Measurements from ENCODE around the gene C16orf78.

Gene C16orf78

DNA sequence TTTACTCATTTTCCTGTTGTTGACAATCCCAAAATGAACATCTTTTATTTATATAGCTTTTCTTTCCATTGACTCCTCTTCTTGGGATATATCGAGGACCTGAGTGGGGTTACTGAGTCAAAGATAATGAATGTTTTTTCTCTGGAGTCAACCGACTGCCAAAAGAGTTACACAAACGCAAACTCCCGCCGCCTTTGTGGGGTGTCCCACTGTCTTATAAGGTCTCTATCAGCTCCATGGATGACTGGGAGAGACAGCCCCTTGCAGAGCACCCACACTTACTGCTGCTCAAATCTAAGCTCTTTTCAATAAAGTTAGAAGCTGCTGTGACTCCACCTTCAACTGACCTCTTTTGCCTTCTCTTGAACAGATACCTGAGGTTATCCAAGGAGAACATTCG is 25.2 kb downstream of the C16orf78 start:
- DNase-seq: no peak

GRCh38 chr16:49399594-49400364 is 26.2 kb downstream of the C16orf78 start:
- no peak for DNase-seq

DNA sequence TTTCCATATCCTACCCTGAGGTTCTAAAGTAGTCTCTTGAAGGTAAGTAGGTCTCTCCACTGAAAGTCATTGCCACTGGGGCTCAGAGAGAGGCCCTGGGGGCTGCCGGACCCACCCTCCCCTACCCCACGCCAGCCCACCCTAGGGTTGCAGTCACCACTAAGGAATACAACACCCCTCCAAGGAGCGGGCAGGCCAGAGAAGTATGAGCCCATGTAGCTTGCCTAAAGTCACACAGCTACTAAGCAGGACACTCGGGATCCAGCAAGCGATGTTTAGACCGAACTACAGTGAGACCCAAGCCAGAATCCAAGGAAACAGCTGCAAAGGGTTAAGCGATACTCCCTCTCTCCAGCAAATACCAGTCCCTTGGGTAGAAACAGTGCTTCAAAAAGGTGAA is 27.0 kb downstream of the C16orf78 start:
- DNase-seq: no peak

DNA sequence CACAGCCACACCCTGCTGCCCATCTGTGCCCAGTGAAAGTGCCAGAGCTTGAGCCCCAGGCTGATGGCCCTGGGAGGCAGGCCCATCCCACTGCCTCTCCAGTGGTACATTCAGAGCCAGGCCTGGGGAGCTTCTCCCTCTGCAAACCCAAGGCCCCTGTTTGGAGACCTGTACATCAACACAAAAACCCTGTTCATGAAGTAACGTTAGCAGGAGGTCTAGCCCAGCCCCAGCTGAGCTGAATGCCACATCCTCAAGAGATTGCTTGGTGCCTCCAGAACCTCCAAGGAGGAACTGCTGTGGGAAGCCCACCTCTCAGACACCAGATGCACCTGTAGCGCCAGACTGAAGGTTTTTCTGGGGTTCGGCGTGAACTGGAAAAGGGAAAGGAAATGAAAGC is 31.5 kb downstream of the C16orf78 start:
- no peak for DNase-seq

GRCh38 chr16:49405530-49405929 is 31.9 kb downstream of the C16orf78 start:
- DNase-seq: no peak

DNA sequence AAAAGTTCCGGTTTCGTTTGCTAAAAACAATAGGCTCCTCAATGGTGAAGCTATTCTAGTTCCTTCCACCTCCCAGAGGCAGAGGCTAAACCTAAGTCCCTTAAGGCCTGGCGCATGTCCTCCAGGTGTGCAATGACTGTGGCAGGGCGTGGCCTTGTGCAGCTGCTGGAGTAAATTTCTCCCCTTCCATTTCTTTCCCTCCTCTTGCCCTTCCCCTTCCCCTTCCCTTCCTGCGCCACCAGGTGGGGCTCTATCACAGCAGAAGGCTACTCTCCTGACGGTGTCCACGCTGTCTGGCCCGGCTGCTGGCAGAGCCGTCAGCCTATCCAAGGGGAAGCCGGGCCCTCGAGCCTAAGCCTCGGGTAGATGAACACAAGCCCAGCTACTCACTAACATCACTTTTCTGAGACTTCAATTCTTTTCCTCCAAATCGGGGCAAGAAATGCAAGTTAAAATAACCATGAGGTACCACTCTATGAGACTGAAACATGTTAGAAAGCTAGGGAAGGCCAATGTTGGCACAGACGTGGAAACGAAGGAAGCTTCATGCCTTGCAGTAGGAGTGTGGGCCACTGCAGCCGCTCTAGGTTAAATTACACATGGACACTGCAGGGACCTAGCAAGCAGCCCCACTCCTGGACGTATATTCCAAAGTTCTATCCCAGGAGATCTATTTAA is 34.4 kb downstream of the C16orf78 start:
- DNase-seq: peak; percentile 60

- no peak for DNase-seq
Observed at GRCh38 chr16:49409121-49409520, 35.5 kb downstream of the C16orf78 start.

DNA sequence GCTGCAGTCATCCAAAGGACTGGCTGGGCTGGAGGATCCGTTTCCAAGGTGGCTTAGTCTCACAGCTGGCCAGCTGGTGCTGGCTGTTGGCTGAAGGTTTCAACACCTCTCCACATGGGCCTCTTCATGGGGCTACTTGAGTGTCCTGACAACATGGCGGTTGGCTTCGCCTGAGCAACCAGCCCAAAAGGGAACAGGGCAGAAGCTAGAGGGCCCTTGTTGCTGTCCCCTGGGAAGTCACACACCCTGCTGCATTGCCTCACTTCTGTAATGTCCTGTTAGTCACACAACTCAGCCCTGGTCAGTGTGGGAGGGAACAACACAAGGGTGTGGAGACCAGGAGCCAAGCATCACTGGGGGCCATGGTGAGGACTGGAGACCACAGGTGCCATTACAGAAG is 36.6 kb downstream of the C16orf78 start:
- DNase-seq: no peak

GRCh38 chr16:49411121-49411970 is 37.7 kb downstream of the C16orf78 start:
- DNase-seq: no peak

GRCh38 chr16:49414671-49415070 is 41.1 kb downstream of the C16orf78 start:
- DNase-seq: no peak

DNA sequence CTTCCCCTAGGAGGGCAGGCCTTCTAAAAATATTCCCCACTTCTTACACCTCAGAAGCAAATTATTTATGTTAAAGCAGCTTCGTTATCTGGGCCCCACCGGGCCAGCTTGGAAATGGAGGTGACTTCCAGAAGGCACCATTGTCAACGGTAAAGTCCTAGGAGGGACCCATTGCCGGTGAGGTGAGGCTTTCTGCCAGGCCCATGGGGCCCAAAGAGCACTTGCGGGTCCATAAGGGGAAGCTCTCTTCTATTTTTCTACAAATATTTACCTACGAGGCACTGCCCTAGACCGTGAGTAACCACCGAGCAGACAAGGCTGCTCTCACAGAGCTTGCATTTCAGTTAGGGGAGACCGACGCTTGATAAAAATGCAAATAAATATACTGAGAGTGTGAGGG is 41.5 kb downstream of the C16orf78 start:
- no peak for DNase-seq

DNA sequence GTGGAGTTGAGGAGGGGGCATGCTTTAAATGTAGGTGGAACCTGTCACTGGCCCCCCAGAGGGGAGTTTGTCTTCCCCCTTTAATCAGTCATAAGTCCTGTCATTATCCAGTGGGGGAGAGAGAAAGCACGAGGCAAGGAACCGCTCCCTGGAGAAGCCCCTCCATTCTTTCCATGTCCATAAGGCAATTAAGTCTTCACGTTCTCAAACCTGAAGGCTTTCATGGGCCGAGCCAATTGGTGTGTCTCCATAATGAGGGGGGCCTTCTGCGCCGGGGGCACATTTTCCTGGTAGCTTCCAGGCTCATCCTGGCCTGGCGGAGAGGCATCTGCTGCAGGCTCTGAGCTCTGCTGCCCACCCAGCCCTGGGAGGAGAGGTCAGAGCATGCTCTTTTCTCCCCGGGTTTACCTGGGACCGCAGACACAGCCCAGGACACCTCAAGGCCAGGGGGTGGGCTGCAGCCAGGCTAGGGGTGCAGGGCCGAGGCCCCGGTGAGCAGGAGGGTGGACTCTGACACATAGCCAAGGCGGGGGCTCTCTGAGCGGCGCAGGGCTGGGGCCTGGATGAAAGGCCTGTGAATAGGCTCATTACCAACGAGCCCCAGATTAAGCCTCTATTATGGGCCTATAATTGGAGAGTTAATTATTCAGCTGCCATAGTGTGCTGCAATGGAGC is 42.5 kb downstream of the C16orf78 start:
- no peak for DNase-seq

DNA sequence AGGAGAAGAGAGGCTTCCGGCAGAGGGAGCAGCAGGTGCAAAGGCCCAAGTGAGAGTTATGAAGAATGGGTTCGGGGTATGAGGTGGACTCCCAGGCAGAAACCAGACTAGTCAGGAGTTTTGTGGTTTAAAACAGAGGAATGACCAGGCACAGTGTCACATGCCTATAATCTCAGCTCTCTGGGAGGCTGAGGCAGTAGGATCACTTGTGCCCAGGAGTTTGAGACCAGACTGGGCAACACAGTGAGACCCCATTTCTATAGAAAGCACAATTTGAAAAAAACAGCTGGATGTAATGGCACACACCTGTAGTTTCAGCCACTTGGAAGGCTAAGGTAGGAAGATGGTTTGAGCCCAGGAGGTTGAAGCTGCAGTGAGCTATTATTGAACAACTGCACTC is 43.8 kb downstream of the C16orf78 start:
- DNase-seq: no peak

DNA sequence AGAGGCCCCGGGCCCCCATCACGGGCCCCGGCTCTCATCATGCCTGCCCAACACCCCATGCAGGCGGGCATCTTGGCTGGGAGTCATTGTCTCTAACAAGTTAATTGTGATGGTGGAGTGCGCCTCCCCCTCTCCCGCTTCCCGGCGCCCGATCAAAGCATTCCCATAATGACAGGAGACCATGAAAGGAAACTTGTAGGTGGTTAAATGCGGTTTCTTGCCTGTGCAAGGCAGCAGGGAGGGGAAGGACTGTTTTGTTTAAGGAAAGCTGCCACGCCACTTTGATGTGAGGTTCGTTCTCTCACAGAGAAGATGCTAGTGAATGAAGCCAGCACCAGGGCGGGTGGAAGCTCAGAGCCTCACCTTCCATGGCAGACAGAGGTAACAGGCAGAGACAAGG is 45.4 kb downstream of the C16orf78 start:
- no peak for DNase-seq

DNA sequence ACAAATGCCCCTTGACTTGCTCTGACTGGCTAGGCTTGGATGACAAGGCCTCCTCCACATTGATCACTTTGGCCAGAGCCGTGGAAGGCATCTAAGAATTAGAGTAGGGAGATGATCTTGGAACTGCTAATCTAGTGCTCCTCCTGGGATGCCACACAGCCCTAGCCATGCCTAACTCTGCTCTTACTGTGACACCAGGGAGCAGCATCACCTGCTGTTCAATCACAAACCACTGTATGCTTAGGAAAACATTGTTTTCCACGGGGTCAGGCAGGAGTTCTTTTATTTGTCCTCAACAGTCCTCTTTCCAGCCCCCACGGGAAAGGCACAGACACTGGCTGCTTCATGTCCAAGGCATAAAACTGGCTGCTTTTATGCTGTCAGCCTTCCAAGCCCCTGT is 46.3 kb downstream of the C16orf78 start:
- DNase-seq: no peak

DNA sequence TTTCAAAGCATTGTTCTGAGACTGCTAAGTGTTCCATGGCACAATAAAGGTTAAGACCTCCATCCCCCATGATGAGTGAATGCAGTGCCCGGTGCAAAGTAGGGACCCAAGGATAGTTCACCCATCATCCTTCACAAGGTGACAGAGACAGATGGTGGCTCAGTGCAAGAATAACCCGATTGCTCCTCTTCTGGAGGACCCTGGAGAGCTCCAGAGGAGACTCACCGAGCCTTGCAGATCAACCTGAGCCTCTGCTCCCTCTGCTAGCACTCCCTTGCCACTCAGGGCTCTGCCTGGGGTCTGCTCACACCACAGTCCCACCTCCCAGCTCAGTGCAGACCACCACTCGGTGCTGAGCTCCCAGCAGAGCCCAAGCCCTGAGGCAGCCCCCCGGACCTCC is 49.3 kb downstream of the C16orf78 start:
- DNase-seq: no peak

DNA sequence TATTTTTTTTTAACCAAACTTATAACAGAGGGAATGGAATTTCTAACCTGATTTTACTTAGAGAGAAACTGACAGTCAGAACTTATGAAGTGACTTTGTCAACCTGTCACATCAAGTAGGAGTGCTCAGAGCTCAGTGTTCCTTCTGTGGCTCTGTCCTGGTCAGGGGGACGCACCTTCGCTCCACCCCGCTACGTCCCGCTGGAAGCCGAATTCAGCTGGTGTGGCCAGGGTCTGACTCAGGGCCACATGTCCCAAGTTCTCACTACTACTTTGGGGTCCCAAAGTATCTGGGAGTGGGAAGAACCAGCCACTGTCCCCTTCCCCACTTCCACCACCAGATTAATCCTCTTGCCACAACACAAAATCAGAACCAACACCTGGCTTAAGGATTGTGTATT is 51.4 kb downstream of the C16orf78 start:
- DNase-seq: no peak

DNA sequence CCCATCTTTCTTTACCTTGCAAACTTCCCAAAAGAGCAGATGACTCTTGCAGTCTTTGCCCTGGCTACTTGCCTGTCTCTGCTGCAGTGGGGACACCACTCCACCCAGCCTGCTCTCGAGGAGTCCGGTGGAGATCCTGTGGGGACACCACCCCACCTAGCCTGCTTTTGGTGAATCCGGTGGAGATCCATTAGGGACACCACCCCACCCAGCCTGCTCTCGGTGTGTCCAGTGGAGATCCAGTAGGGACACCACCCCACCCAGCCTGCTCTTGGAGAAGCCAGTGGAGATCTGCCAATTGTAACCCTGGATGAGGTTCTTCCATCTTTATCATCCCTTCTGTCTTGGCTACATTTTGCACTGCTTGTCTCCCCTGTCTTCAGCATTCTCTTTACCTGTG is 54.2 kb downstream of the C16orf78 start:
- DNase-seq: no peak

DNA sequence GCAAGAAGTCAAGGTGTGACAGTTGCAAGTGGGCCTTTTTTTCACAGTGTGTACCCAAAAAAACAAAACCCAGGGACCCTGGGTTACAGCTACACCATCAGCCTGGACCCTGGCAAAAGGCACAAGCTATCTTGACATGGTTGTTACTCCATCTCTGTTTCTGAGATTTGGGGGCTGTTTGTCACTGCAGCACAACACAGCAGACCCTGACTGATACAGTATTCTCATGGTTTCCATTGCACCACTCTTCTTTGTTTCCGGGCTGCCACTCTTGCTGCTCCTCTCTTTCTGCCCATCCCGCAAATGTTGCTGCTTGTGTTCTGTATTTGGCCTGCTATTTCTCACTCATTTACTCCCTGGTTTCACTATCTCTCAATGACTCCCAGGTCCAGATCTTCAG is 55.2 kb downstream of the C16orf78 start:
- DNase-seq: no peak

DNA sequence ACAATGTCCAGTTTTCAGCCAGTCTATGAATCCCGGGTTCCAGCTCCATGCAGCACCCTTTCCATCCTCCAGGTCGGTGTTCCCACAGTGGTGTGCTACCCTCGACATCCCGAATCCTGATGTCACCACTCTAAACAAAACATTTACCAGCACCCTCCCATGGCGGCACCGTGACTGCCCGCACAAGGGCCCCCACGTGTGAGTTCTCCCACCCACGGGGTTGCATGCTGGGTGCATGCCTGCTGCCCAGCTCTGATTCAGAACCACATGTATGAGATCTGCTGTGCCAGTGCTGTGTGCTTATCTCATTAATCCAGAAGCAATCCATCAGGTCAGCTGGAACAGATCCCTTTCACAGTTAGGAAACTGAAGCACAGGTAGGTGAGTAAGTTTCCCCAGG is 57.4 kb downstream of the C16orf78 start:
- DNase-seq: no peak

DNA sequence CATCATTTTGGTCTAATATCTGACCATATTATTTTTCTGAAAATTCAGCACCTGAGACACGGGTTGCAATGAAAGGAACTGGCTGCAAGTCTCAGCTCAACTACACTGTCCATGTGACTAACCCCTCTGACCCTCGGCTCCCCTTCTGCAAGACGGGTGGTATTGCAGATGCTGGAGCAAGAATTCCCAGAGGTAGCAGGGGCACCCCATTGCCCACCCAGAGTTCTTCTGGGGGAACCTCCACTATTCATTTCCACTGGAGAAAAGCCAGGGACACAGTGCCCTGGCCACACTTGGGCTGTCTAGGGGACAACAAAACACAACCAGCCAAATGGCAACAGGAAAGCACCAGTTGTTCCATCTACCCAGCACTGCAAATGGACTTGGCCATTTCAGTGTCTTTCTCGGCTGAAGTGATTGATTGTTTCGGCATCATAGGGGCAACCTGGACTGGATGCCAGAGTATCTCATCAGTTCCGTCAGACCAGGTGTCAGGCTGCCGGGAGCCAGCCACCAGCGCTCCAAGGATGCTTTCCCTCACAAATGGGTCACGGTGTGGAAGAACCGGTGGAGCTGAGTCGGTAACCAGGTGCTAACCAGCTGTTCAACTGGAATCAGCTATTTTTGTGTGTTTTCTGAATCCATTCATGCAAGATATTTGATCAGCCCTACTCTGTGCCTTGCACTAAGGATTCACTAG is 58.1 kb downstream of the C16orf78 start:
- no peak for DNase-seq

- no peak for DNase-seq
Observed at GRCh38 chr16:49434733-49435132, 61.1 kb downstream of the C16orf78 start.

DNA sequence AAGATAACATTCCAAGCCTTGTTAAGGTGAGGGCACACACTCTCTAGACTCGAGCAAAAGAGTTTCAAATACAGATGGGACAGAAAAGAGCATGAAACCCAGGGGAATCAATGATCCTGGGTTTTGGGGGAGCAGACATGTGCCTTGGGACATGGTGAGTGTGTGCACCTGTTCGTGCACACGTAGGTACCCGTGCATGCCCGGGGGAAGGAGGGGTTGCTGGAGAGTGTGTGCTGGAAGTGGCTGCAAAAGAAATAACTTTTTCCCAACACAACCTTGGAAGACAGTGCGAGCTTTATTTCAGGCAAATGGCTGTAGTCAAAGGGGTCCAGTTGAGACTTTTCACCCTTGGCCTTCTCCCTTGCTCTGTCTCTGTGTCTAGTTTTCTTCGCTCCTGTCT is 62.6 kb downstream of the C16orf78 start:
- no peak for DNase-seq

All from stimulated activated CD4-positive, alpha-beta T cell treated with anti-CD3 and anti-CD28 coated beads, Interleukin-12 subunit alpha, Interleukin-12 subunit beta, amount 100 ng/mL, for 4 hours (primary cell).